ENCODE results near the gene RENBP.

Gene RENBP

DNA sequence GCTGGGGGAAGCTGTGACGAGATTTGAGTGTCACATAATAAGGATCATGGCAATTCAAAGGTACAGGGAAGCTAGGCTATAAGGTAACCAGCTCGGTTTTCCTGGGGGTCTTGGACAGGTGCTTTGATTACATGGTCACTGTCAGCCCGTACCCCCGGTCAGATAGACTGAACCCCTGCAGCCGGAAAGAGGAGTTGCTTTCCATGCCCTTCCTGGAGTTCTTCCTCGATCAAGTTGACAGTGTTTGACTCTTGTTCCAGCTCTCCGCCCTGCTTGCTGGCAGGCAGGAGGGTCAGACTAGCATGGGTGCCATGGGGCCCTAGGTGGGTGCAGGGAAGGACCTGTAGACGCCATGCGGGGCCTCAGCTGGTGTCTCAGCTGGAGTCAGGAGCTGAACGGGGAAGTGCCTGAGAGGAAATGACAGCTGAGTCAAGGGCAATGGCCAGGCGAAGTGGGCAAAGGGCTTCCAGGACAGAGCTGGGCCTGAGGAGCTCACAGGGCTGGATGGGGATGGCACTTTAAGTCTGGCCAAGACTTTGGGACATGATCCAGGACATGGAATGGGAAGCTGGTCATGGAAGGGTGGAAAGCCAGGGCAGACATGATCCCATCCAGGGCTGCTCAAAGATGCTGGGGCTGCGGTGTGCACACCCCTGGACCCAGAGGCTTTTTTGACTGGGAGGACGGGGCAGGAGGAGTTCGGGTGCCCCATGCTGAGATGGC is 29.7 kb upstream of the RENBP start:
- no peak overlapping the region for H2AFZ ChIP-seq (ENCODE audit: low read length)

DNA sequence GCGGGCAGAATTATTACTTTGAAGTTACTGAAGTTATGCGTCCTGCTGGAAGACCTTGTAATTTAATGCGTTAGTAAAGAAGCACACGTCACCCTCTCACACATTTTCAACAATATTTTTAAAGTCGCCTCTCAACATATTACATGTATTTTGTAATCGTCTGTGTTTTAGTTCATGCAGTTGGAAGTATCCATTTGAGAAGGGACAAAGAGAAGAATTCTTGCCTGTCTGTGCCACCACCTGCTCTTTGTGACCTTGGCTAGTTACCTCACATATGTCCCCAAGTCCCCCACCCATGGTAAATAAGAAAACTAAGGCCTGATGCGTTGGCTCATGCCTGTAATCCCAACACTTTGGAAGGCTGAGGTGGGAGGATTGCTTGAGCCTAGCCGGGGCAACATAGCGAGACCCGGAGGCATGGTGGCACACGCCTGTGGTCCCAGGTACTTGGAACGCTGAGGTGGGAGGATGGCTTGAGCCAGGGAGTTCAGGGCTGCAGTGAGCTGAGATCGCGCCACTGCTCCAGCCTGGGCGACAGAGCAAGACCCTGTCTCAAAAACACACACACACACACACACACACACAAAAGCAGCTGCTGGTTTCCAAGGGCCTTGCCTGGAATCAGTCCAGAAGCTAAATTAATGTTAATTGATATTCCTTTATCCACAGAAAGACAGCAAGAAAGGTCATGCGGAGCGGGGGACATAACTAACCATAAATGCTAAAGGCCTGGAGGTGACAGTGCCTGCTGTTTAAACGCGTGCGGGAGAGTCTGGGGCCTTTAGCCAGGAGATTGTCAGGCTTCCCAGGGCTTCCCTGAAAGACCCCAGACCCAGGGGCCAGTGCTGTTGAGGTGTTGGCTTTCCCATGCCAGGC is 28.9 kb upstream of the RENBP start:
- Histone ChIP-seq H3K79me2 (ENCODE audit: low read length) (peaks cover 41% of the 10 kb centered on the region), H3K36me3 (replicated peaks; ENCODE audit: insufficient read depth, low read length) (no peaks in the 10 kb centered on the region), H3F3A (ENCODE audit: insufficient read depth, low read length) (peaks cover 34% of the 10 kb centered on the region), H3K4me2 (ENCODE audit: low read depth, low read length) (peak overlapping the region; percentile 82), H3K9ac (ENCODE audit: low read length) (peak overlapping the region; percentile 94), H3K27me3 (replicated peaks; ENCODE audit: insufficient read depth, low read length) (no peaks in the 10 kb centered on the region), H3K9me3 (replicated peaks; ENCODE audit: insufficient read depth, low read length) (no peaks in the 10 kb centered on the region), H3K9me2 (replicated peaks; ENCODE audit: insufficient read depth, low read length) (no peaks in the 10 kb centered on the region), H3K27ac (ENCODE audit: low read length) (peak overlapping the region; percentile 95), H2AFZ (ENCODE audit: low read length) (no peak overlapping the region), H4K20me1 (ENCODE audit: insufficient read depth, low read length) (peaks cover 1% of the 10 kb centered on the region; the same call in 1 of the 2 replicates), H3K4me3 (ENCODE audit: low read length) (peak overlapping the region; percentile 65), H3K4me1 (ENCODE audit: low read length) (peaks cover 5% of the 10 kb centered on the region; the same call in 1 of the 2 replicates)
- TF ChIP-seq EZH2 (optimal IDR thresholded peaks at IDR 0.05; ENCODE audit: low read depth, low read length) (no peak), EZH2phosphoT487 (IDR thresholded peaks at IDR 0.05; ENCODE audit: low read length) (no peak)
- TF ChIP-seq, protein P1, sequence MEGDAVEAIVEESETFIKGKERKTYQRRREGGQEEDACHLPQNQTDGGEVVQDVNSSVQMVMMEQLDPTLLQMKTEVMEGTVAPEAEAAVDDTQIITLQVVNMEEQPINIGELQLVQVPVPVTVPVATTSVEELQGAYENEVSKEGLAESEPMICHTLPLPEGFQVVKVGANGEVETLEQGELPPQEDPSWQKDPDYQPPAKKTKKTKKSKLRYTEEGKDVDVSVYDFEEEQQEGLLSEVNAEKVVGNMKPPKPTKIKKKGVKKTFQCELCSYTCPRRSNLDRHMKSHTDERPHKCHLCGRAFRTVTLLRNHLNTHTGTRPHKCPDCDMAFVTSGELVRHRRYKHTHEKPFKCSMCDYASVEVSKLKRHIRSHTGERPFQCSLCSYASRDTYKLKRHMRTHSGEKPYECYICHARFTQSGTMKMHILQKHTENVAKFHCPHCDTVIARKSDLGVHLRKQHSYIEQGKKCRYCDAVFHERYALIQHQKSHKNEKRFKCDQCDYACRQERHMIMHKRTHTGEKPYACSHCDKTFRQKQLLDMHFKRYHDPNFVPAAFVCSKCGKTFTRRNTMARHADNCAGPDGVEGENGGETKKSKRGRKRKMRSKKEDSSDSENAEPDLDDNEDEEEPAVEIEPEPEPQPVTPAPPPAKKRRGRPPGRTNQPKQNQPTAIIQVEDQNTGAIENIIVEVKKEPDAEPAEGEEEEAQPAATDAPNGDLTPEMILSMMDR (IDR thresholded peaks at IDR 0.05; ENCODE audit: low read length) = no peak
- DNase-seq = no peak

More for the DNA sequence above, 29.7 kb upstream of the RENBP start:
- H3K4me1 ChIP-seq (ENCODE audit: low read length) = peaks cover 5% of the 10 kb centered on the region; the same call in 1 of the 2 replicates
- H3K9me2 ChIP-seq (replicated peaks; ENCODE audit: insufficient read depth, low read length) = no peaks in the 10 kb centered on the region
- no peak overlapping the region for H3K9ac ChIP-seq (ENCODE audit: low read length)
- H4K20me1 ChIP-seq (ENCODE audit: insufficient read depth, low read length) = no peaks in the 10 kb centered on the region
- H3K4me2 ChIP-seq (ENCODE audit: low read depth, low read length) = peak overlapping the region; percentile 82; the same call in 1 of the 2 replicates
- H3F3A ChIP-seq (ENCODE audit: insufficient read depth, low read length) = peaks cover 26% of the 10 kb centered on the region
- peaks cover 33% of the 10 kb centered on the region for H3K79me2 ChIP-seq (ENCODE audit: low read length)
- TF ChIP-seq, protein P1 (IDR thresholded peaks at IDR 0.05; ENCODE audit: low read length) = no peak
- TF ChIP-seq EZH2 (optimal IDR thresholded peaks at IDR 0.05; ENCODE audit: low read depth, low read length) (no peak), EZH2phosphoT487 (IDR thresholded peaks at IDR 0.05; ENCODE audit: low read length) (no peak)
- no peak overlapping the region for H3K4me3 ChIP-seq (ENCODE audit: low read length)
- DNase-seq = no peak
- no peaks in the 10 kb centered on the region for H3K36me3 ChIP-seq (replicated peaks; ENCODE audit: insufficient read depth, low read length)
- H3K9me3 ChIP-seq (replicated peaks; ENCODE audit: insufficient read depth, low read length) = no peaks in the 10 kb centered on the region
- no peaks in the 10 kb centered on the region for H3K27me3 ChIP-seq (replicated peaks; ENCODE audit: insufficient read depth, low read length)
- no peak overlapping the region for H3K27ac ChIP-seq (ENCODE audit: low read length)

GRCh38 chrX:153972368-153973126 is 28.1 kb upstream of the RENBP start, which contains the start of gene TMEM187:
Gene TMEM187 (plus strand): TSS chrX:153972754. CDS start chrX:153982063, 9,309 bp downstream.
- peaks cover 36% of the 10 kb centered on the region for H3F3A ChIP-seq (ENCODE audit: insufficient read depth, low read length)
- peaks cover 13% of the 10 kb centered on the region for H3K4me1 ChIP-seq (ENCODE audit: low read length)
- peaks cover 49% of the 10 kb centered on the region for H3K79me2 ChIP-seq (ENCODE audit: low read length)
- H4K20me1 ChIP-seq (ENCODE audit: insufficient read depth, low read length) = peaks cover 5% of the 10 kb centered on the region; the same call in 1 of the 2 replicates
- peak within 1 kb of the TSS; percentile 94 for H3K4me3 ChIP-seq (ENCODE audit: low read length)
- H3K27me3 ChIP-seq (replicated peaks; ENCODE audit: insufficient read depth, low read length) = no peaks in the 10 kb centered on the region
- no peak within 1 kb of the TSS for H2AFZ ChIP-seq (ENCODE audit: low read length)
- H3K9ac ChIP-seq (ENCODE audit: low read length) = peak within 1 kb of the TSS; percentile 100
- H3K9me2 ChIP-seq (replicated peaks; ENCODE audit: insufficient read depth, low read length) = no peaks in the 10 kb centered on the region
- H3K9me3 ChIP-seq (replicated peaks; ENCODE audit: insufficient read depth, low read length) = no peaks in the 10 kb centered on the region
- TF ChIP-seq EZH2 (optimal IDR thresholded peaks at IDR 0.05; ENCODE audit: low read depth, low read length) (no peak), EZH2phosphoT487 (IDR thresholded peaks at IDR 0.05; ENCODE audit: low read length) (no peak)
- TF ChIP-seq, protein P1 (IDR thresholded peaks at IDR 0.05; ENCODE audit: low read length) = no peak
- H3K4me2 ChIP-seq (ENCODE audit: low read depth, low read length) = peak within 1 kb of the TSS; percentile 82
- no peaks in the 10 kb centered on the region for H3K36me3 ChIP-seq (replicated peaks; ENCODE audit: insufficient read depth, low read length)
- peak within 1 kb of the TSS; percentile 99 for H3K27ac ChIP-seq (ENCODE audit: low read length)
- peak; percentile 93 for DNase-seq

Data from MM.1S (cell line).